Measurements from ENCODE around the gene SDHB.

The SDHB gene

GRCh38 chr1:17053685-17054410 is at the start of gene SDHB:
SDHB (minus strand) TSS chr1:17054032; CDS start chr1:17054019, 13 bp downstream.
- Histone ChIP-seq H3K27me3 (replicated peaks; ENCODE audit: control insufficient read depth, insufficient read depth, low read length) (no peaks in the 10 kb centered on the region), H3K36me3 (ENCODE audit: control insufficient read depth, insufficient read depth, low read length) (peaks cover 2% of the 10 kb centered on the region; the same call in 1 of the 2 replicates), H3K4me3 (replicated peaks; ENCODE audit: low read depth, low read length) (peak within 1 kb of the TSS; percentile 76)
- no peak for TF ChIP-seq CTCF (IDR thresholded peaks at IDR 0.05; ENCODE audit: insufficient read depth, low read length, poor library complexity, severe bottlenecking)
- peak; percentile 98 for DNase-seq (ENCODE audit: extremely low read depth, insufficient read length)

- H3K27me3 ChIP-seq (replicated peaks; ENCODE audit: control insufficient read depth, insufficient read depth, low read length): no peaks in the 10 kb centered on the region
- no peak for TF ChIP-seq CTCF (IDR thresholded peaks at IDR 0.05; ENCODE audit: insufficient read depth, low read length, poor library complexity, severe bottlenecking)
Observed at GRCh38 chr1:17102232-17102631, 48.4 kb upstream of the SDHB start.

GRCh38 chr1:17101261-17101660 is 47.4 kb upstream of the SDHB start:
- H3K4me3 ChIP-seq (replicated peaks; ENCODE audit: low read depth, low read length): no peak overlapping the region
- H3K27me3 ChIP-seq (replicated peaks; ENCODE audit: control insufficient read depth, insufficient read depth, low read length): no peaks in the 10 kb centered on the region; the same call in none of the 2 replicates
- TF ChIP-seq CTCF (IDR thresholded peaks at IDR 0.05; ENCODE audit: insufficient read depth, low read length, poor library complexity, severe bottlenecking): no peak
- no peak for DNase-seq (ENCODE audit: extremely low read depth, insufficient read length)
- H3K36me3 ChIP-seq (ENCODE audit: control insufficient read depth, insufficient read depth, low read length): no peaks in the 10 kb centered on the region

More at GRCh38 chr1:17102232-17102631, 48.4 kb upstream of the SDHB start:
- Histone ChIP-seq H3K4me3 (replicated peaks; ENCODE audit: low read depth, low read length) (no peak overlapping the region), H3K36me3 (ENCODE audit: control insufficient read depth, insufficient read depth, low read length) (no peaks in the 10 kb centered on the region)
- no peak for DNase-seq (ENCODE audit: extremely low read depth, insufficient read length)

GRCh38 chr1:17099616-17100340 is 45.9 kb upstream of the SDHB start:
- DNase-seq (ENCODE audit: extremely low read depth, insufficient read length): no peak
- H3K27me3 ChIP-seq (replicated peaks; ENCODE audit: control insufficient read depth, insufficient read depth, low read length): no peaks in the 10 kb centered on the region; the same call in none of the 2 replicates
- H3K4me3 ChIP-seq (replicated peaks; ENCODE audit: low read depth, low read length): no peak overlapping the region
- H3K36me3 ChIP-seq (ENCODE audit: control insufficient read depth, insufficient read depth, low read length): no peaks in the 10 kb centered on the region
- no peak for TF ChIP-seq CTCF (IDR thresholded peaks at IDR 0.05; ENCODE audit: insufficient read depth, low read length, poor library complexity, severe bottlenecking)

- no peaks in the 10 kb centered on the region for H3K36me3 ChIP-seq (ENCODE audit: control insufficient read depth, insufficient read depth, low read length)
- no peak overlapping the region for H3K4me3 ChIP-seq (replicated peaks; ENCODE audit: low read depth, low read length)
- DNase-seq (ENCODE audit: extremely low read depth, insufficient read length): no peak
- no peak for TF ChIP-seq CTCF (IDR thresholded peaks at IDR 0.05; ENCODE audit: insufficient read depth, low read length, poor library complexity, severe bottlenecking)
- H3K27me3 ChIP-seq (replicated peaks; ENCODE audit: control insufficient read depth, insufficient read depth, low read length): no peaks in the 10 kb centered on the region; the same call in none of the 2 replicates
Observed at GRCh38 chr1:17098446-17099317, 44.9 kb upstream of the SDHB start.

Data from GM06990 (cell line).